ENCODE data around the gene TBKBP1.

Gene TBKBP1

GRCh38 chr17:47674499-47674898 lies 19.5 kb upstream of the TBKBP1 start:
- Histone ChIP-seq H2AFZ (ENCODE audit: low read length) (no peak overlapping the region), H3K27me3 (ENCODE audit: insufficient read depth, low read length) (no peaks in the 10 kb centered on the region), H3F3A (ENCODE audit: insufficient read depth, low read length) (no peaks in the 10 kb centered on the region), H3K9me2 (ENCODE audit: low read depth, low read length) (no peaks in the 10 kb centered on the region), H4K20me1 (ENCODE audit: insufficient read depth, low read length) (no peaks in the 10 kb centered on the region), H3K4me1 (ENCODE audit: insufficient read depth, low read length, severe bottlenecking) (no peaks in the 10 kb centered on the region), H3K27ac (ENCODE audit: low read depth, low read length, poor library complexity, severe bottlenecking) (no peak overlapping the region), H3K9ac (ENCODE audit: low read length) (no peak overlapping the region), H3K4me3 (ENCODE audit: low read depth, low read length, poor library complexity, severe bottlenecking) (no peak overlapping the region), H3K36me3 (ENCODE audit: insufficient read depth, low read length) (peaks cover 98% of the 10 kb centered on the region), H3K4me2 (ENCODE audit: low read length) (no peak overlapping the region), H3K79me2 (ENCODE audit: insufficient read depth, low read length) (no peaks in the 10 kb centered on the region), H3K9me3 (ENCODE audit: low read length) (no peaks in the 10 kb centered on the region)
- TF ChIP-seq CTCF (IDR thresholded peaks at IDR 0.05; ENCODE audit: low read length) (no peak), EZH2 (IDR thresholded peaks at IDR 0.05; ENCODE audit: borderline replicate concordance, low read length) (no peak)

GRCh38 chr17:47675380-47676198 lies 18.4 kb upstream of the TBKBP1 start:
- Histone ChIP-seq H2AFZ (ENCODE audit: low read length) (no peak overlapping the region), H4K20me1 (ENCODE audit: insufficient read depth, low read length) (no peaks in the 10 kb centered on the region), H3K27ac (ENCODE audit: low read depth, low read length, poor library complexity, severe bottlenecking) (no peak overlapping the region), H3K9me3 (ENCODE audit: low read length) (no peaks in the 10 kb centered on the region), H3K79me2 (ENCODE audit: insufficient read depth, low read length) (no peaks in the 10 kb centered on the region), H3K9ac (ENCODE audit: low read length) (no peak overlapping the region), H3K4me3 (ENCODE audit: low read depth, low read length, poor library complexity, severe bottlenecking) (no peak overlapping the region), H3K4me2 (ENCODE audit: low read length) (no peak overlapping the region), H3K27me3 (ENCODE audit: insufficient read depth, low read length) (no peaks in the 10 kb centered on the region), H3K4me1 (ENCODE audit: insufficient read depth, low read length, severe bottlenecking) (no peaks in the 10 kb centered on the region), H3K36me3 (ENCODE audit: insufficient read depth, low read length) (peaks cover 98% of the 10 kb centered on the region), H3F3A (ENCODE audit: insufficient read depth, low read length) (no peaks in the 10 kb centered on the region), H3K9me2 (ENCODE audit: low read depth, low read length) (no peaks in the 10 kb centered on the region)
- TF ChIP-seq CTCF (IDR thresholded peaks at IDR 0.05; ENCODE audit: low read length) (no peak), EZH2 (IDR thresholded peaks at IDR 0.05; ENCODE audit: borderline replicate concordance, low read length) (no peak)

DNA sequence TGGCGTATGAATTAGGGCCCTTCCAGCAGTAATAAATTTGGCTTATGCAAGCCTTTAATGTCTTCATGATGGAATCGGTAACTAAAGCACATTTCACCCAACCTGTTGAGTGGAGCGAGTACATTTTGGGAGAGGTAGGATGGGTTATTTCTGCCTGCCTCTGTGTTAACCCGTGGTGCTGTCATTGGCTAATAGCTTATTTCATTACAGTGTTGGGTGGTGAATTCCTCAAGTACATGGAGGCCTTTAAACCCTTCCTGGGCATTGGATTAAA lies 17.8 kb upstream of the TBKBP1 start:
- no peaks in the 10 kb centered on the region for H3K4me1 ChIP-seq (ENCODE audit: insufficient read depth, low read length, severe bottlenecking)
- no peak overlapping the region for H3K27ac ChIP-seq (ENCODE audit: low read depth, low read length, poor library complexity, severe bottlenecking)
- H3K36me3 ChIP-seq (ENCODE audit: insufficient read depth, low read length), result peaks cover 98% of the 10 kb centered on the region
- H3K27me3 ChIP-seq (ENCODE audit: insufficient read depth, low read length), result no peaks in the 10 kb centered on the region
- no peaks in the 10 kb centered on the region for H4K20me1 ChIP-seq (ENCODE audit: insufficient read depth, low read length)
- H3K9ac ChIP-seq (ENCODE audit: low read length), result no peak overlapping the region
- no peaks in the 10 kb centered on the region for H3K9me3 ChIP-seq (ENCODE audit: low read length)
- H2AFZ ChIP-seq (ENCODE audit: low read length), result no peak overlapping the region
- H3K4me2 ChIP-seq (ENCODE audit: low read length), result no peak overlapping the region
- no peaks in the 10 kb centered on the region for H3K79me2 ChIP-seq (ENCODE audit: insufficient read depth, low read length)
- TF ChIP-seq EZH2 (IDR thresholded peaks at IDR 0.05; ENCODE audit: borderline replicate concordance, low read length), result no peak
- TF ChIP-seq CTCF (IDR thresholded peaks at IDR 0.05; ENCODE audit: low read length), result no peak
- H3K9me2 ChIP-seq (ENCODE audit: low read depth, low read length), result no peaks in the 10 kb centered on the region
- no peak overlapping the region for H3K4me3 ChIP-seq (ENCODE audit: low read depth, low read length, poor library complexity, severe bottlenecking)
- no peaks in the 10 kb centered on the region for H3F3A ChIP-seq (ENCODE audit: insufficient read depth, low read length)

Data from OCI-LY1 (cell line).